Lower leg skin (tissue), 3 donors: ENCODE measurements around the gene TADA1.

ENCODE experiments used
- CTCF ChIP-seq, 3 donors: fragments of 450-650 bp; IDR thresholded peaks; one replicate each; pipeline ENCODE4 v1.5.1; 2016; ENCODE audit warnings: antibody characterized with exemption in 3 of 3, mild to moderate bottlenecking in 3 of 3, moderate library complexity in 2 of 3
- POLR2A ChIP-seq, 2 donors: fragments of 450-650 bp; IDR thresholded peaks; one replicate each; pipeline ENCODE4 v1.6.1; 2016 to 2017; ENCODE audit warnings: antibody characterized with exemption in 2 of 2, mild to moderate bottlenecking in 1 of 2, moderate library complexity in 1 of 2

DNA sequence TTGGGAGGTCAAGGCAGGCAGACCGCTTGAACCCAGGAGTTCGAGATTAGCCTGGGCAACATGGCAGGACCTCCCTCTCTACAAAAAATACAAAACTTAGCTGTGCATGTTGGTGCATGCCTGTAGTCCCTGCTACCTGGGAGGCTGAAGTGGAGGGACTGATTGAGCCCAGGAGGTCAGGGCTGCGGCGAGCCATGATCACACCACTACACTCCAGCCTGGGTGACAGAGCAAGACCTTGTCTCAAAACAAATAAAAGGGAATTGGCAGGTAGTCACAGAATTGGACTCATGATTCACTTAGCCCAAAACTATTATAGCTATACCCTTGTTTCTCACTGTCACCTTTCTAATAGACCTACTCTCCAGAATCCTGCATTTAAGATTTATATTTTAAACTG, 5.5 kb downstream of the TADA1 start:
- TF ChIP-seq POLR2A (IDR thresholded peaks at IDR 0.05) (no peak), CTCF (IDR thresholded peaks at IDR 0.05) (no peak)
